WI38 (cell line): ENCODE results near the gene LCA5.
"Not testable (repeated sequence)": the region's sequence is repeated elsewhere in the genome, so short reads cannot be mapped to it uniquely, and the experiment has no call there.

Experiments used
- H3K4me3 ChIP-seq: 2 replicates; pipeline ENCODE4 v1.5.1; 2011; ENCODE audit warnings: low read depth, mild to moderate bottlenecking, control low read depth, low read length
- CTCF ChIP-seq: IDR thresholded peaks from 2 replicates; pipeline ENCODE4 v1.5.1; 2012; ENCODE audit warnings: low read depth, mild to moderate bottlenecking, control low read depth, low read length

The LCA5 gene

GRCh38 chr6:79536585-79536953, 661 bp downstream of the LCA5 start:
- peak overlapping the region; percentile 67 for H3K4me3 ChIP-seq
- TF ChIP-seq CTCF: no peak

- not testable (repeated sequence) for H3K4me3 ChIP-seq
These were observed 7.7 kb downstream of the LCA5 start for GRCh38 chr6:79529567-79529966.

- no peak for TF ChIP-seq CTCF
- H3K4me3 ChIP-seq: no peak overlapping the region
These were observed 10.3 kb downstream of the LCA5 start for GRCh38 chr6:79526897-79527296.

- TF ChIP-seq CTCF: no peak
- no peak overlapping the region for H3K4me3 ChIP-seq
These were observed 11.7 kb downstream of the LCA5 start for GRCh38 chr6:79525272-79526100.

GRCh38 chr6:79524065-79524464, 13.2 kb downstream of the LCA5 start:
- no peak overlapping the region for H3K4me3 ChIP-seq
- no peak for TF ChIP-seq CTCF

GRCh38 chr6:79522609-79523008, 14.6 kb downstream of the LCA5 start:
- TF ChIP-seq CTCF: no peak
- H3K4me3 ChIP-seq: no peak overlapping the region

GRCh38 chr6:79520534-79520933, 16.7 kb downstream of the LCA5 start:
- H3K4me3 ChIP-seq: no peak overlapping the region
- no peak for TF ChIP-seq CTCF

- no peak overlapping the region for H3K4me3 ChIP-seq
- no peak for TF ChIP-seq CTCF
These were observed 18.4 kb downstream of the LCA5 start for GRCh38 chr6:79518842-79519241.
